HepG2 (cell line): ENCODE results near the gene PANK1. TPM values are rescaled to one million over a fixed set of nuclear protein-coding genes. Genes with fewer than 3 reads are reported as not detected.

Experiments
- ERF ChIP-seq: IDR thresholded peaks from 2 replicates; pipeline ENCODE4 v1.6.1; 2018; ENCODE audit warnings: missing biosample characterization, missing genetic modification reagents
- HIVEP1 ChIP-seq: sonication (generic); formaldehyde crosslinking; IDR thresholded peaks from 2 replicates; pipeline ENCODE4 v1.4.0; 2020; ENCODE audit warnings: mild to moderate bottlenecking, missing genetic modification reagents
- HNF4A ChIP-seq: sonication (generic); formaldehyde crosslinking; IDR thresholded peaks from 2 replicates; pipeline ENCODE4 v1.4.0; 2020; ENCODE audit warnings: missing genetic modification reagents
- KDM5B ChIP-seq: sonication (generic); formaldehyde crosslinking; IDR thresholded peaks from 2 replicates; pipeline ENCODE4 v1.4.0; 2020; ENCODE audit warnings: missing genetic modification reagents, mild to moderate bottlenecking, borderline replicate concordance
- THAP11 ChIP-seq: IDR thresholded peaks from 2 replicates; pipeline ENCODE4 v1.6.1; 2016; ENCODE audit warnings: missing biosample characterization, missing genetic modification reagents
- ZFP36L2 ChIP-seq: sonication (generic); formaldehyde crosslinking; IDR thresholded peaks from 2 replicates; pipeline ENCODE4 v1.4.0; 2020; ENCODE audit warnings: missing genetic modification reagents
- ZNF556 ChIP-seq: sonication (generic); formaldehyde crosslinking; IDR thresholded peaks from 2 replicates; pipeline ENCODE4 v1.4.0; 2020; ENCODE audit warnings: mild to moderate bottlenecking, missing genetic modification reagents, borderline replicate concordance
- ZNF569 ChIP-seq: sonication (generic); formaldehyde crosslinking; IDR thresholded peaks from 2 replicates; pipeline ENCODE4 v1.5.0; 2020; ENCODE audit warnings: mild to moderate bottlenecking, missing genetic modification reagents, moderate library complexity, borderline replicate concordance
- ZNF839 ChIP-seq: sonication (generic); formaldehyde crosslinking; IDR thresholded peaks from 2 replicates; pipeline ENCODE4 v1.4.0; 2020; ENCODE audit warnings: missing genetic modification reagents, mild to moderate bottlenecking, borderline replicate concordance
- ZNF841 ChIP-seq: sonication (generic); formaldehyde crosslinking; IDR thresholded peaks from 2 replicates; pipeline ENCODE4 v1.8.1; 2023; ENCODE audit warnings: missing genetic modification reagents, borderline replicate concordance
- polyA plus RNA-seq, 8 experiments: library from polyadenylated mRNA; depleted of rRNA in 3 of 8; stranded (reverse) in 7 of 8; unstranded in 1 of 8; fragments of >200 nt; fragmentation: Illumina TruSeq in 4 of 8; extraction: Trizol in 4 of 8; gene quantifications; 2 replicates each; pipeline versions ENCODE4 v1.2.1 to v1.2.3, GENCODE V29; 2011 to 2016; ENCODE audit warnings: low read depth in 4 of 8, missing spikeins in 1 of 8, mixed read lengths in 1 of 8; ENCODE audit not compliant: insufficient read depth in 1 of 8
- total RNA-seq, 5 experiments: library from RNA; depleted of rRNA; stranded (reverse); fragments of >200 nt; fragmentation: Illumina TruSeq; extraction: Trizol; gene quantifications; 2 replicates each; pipeline ENCODE4 v1.2.3, GENCODE V29; 2016; ENCODE audit warnings: low read depth in 1 of 5
- TF ChIP-seq, protein P1 (sequence below): sonication (generic); formaldehyde crosslinking; IDR thresholded peaks from 2 replicates; pipeline ENCODE4 v1.4.0; 2020; ENCODE audit warnings: missing genetic modification reagents
- TF ChIP-seq, protein P2 (sequence below): sonication (generic); formaldehyde crosslinking; IDR thresholded peaks from 2 replicates; pipeline ENCODE4 v1.5.0; 2020; ENCODE audit warnings: mild to moderate bottlenecking, missing genetic modification reagents, borderline replicate concordance

The PANK1 gene
- total and polyA plus RNA-seq, 2 of the 13 experiments (the other 11 are each of a cell fraction or from before 2014, with no cell fraction given) = 18.2 to 33.3 TPM

DNA sequence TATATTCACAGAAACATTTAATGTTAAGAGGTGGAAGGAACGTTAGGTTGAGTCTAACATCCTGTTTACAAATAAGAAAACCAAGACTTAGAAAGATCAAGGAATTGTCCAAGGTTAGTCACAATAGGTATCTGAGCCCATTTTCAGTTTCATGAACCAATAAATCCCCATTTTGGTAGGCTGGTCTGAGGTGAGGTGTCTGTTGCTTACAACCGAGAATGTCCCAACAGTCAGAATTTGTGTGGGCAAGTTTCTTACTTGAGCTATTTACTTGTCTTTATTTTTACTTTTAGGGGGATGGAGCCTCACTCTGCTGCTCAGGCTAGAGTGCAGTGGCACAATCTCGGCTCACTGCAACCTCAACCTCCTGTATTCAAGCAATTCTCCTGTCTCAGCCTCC lies 23.6 kb downstream of the PANK1 start (continued):
- TF ChIP-seq ZFP36L2 (CRISPR knock-in tag) = no peak
- TF ChIP-seq, protein P1, sequence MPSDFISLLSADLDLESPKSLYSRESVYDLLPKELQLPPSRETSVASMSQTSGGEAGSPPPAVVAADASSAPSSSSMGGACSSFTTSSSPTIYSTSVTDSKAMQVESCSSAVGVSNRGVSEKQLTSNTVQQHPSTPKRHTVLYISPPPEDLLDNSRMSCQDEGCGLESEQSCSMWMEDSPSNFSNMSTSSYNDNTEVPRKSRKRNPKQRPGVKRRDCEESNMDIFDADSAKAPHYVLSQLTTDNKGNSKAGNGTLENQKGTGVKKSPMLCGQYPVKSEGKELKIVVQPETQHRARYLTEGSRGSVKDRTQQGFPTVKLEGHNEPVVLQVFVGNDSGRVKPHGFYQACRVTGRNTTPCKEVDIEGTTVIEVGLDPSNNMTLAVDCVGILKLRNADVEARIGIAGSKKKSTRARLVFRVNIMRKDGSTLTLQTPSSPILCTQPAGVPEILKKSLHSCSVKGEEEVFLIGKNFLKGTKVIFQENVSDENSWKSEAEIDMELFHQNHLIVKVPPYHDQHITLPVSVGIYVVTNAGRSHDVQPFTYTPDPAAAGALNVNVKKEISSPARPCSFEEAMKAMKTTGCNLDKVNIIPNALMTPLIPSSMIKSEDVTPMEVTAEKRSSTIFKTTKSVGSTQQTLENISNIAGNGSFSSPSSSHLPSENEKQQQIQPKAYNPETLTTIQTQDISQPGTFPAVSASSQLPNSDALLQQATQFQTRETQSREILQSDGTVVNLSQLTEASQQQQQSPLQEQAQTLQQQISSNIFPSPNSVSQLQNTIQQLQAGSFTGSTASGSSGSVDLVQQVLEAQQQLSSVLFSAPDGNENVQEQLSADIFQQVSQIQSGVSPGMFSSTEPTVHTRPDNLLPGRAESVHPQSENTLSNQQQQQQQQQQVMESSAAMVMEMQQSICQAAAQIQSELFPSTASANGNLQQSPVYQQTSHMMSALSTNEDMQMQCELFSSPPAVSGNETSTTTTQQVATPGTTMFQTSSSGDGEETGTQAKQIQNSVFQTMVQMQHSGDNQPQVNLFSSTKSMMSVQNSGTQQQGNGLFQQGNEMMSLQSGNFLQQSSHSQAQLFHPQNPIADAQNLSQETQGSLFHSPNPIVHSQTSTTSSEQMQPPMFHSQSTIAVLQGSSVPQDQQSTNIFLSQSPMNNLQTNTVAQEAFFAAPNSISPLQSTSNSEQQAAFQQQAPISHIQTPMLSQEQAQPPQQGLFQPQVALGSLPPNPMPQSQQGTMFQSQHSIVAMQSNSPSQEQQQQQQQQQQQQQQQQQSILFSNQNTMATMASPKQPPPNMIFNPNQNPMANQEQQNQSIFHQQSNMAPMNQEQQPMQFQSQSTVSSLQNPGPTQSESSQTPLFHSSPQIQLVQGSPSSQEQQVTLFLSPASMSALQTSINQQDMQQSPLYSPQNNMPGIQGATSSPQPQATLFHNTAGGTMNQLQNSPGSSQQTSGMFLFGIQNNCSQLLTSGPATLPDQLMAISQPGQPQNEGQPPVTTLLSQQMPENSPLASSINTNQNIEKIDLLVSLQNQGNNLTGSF (CRISPR knock-in tag) = no peak
- TF ChIP-seq ZNF839 = no peak
- TF ChIP-seq ZNF841 (CRISPR knock-in tag) = no peak
- no peak for TF ChIP-seq HIVEP1 (CRISPR knock-in tag)
- TF ChIP-seq ZNF556 = no peak
- TF ChIP-seq, protein P2, sequence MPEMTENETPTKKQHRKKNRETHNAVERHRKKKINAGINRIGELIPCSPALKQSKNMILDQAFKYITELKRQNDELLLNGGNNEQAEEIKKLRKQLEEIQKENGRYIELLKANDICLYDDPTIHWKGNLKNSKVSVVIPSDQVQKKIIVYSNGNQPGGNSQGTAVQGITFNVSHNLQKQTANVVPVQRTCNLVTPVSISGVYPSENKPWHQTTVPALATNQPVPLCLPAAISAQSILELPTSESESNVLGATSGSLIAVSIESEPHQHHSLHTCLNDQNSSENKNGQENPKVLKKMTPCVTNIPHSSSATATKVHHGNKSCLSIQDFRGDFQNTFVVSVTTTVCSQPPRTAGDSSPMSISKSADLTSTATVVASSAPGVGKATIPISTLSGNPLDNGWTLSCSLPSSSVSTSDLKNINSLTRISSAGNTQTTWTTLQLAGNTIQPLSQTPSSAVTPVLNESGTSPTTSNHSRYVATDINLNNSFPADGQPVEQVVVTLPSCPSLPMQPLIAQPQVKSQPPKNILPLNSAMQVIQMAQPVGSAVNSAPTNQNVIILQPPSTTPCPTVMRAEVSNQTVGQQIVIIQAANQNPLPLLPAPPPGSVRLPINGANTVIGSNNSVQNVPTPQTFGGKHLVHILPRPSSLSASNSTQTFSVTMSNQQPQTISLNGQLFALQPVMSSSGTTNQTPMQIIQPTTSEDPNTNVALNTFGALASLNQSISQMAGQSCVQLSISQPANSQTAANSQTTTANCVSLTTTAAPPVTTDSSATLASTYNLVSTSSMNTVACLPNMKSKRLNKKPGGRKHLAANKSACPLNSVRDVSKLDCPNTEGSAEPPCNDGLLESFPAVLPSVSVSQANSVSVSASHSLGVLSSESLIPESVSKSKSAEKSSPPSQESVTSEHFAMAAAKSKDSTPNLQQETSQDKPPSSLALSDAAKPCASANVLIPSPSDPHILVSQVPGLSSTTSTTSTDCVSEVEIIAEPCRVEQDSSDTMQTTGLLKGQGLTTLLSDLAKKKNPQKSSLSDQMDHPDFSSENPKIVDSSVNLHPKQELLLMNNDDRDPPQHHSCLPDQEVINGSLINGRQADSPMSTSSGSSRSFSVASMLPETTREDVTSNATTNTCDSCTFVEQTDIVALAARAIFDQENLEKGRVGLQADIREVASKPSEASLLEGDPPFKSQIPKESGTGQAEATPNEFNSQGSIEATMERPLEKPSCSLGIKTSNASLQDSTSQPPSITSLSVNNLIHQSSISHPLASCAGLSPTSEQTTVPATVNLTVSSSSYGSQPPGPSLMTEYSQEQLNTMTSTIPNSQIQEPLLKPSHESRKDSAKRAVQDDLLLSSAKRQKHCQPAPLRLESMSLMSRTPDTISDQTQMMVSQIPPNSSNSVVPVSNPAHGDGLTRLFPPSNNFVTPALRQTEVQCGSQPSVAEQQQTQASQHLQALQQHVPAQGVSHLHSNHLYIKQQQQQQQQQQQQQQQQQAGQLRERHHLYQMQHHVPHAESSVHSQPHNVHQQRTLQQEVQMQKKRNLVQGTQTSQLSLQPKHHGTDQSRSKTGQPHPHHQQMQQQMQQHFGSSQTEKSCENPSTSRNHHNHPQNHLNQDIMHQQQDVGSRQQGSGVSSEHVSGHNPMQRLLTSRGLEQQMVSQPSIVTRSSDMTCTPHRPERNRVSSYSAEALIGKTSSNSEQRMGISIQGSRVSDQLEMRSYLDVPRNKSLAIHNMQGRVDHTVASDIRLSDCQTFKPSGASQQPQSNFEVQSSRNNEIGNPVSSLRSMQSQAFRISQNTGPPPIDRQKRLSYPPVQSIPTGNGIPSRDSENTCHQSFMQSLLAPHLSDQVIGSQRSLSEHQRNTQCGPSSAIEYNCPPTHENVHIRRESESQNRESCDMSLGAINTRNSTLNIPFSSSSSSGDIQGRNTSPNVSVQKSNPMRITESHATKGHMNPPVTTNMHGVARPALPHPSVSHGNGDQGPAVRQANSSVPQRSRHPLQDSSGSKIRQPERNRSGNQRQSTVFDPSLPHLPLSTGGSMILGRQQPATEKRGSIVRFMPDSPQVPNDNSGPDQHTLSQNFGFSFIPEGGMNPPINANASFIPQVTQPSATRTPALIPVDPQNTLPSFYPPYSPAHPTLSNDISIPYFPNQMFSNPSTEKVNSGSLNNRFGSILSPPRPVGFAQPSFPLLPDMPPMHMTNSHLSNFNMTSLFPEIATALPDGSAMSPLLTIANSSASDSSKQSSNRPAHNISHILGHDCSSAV (CRISPR knock-in tag) = no peak
- no peak for TF ChIP-seq THAP11
- no peak for TF ChIP-seq ZNF569 (CRISPR knock-in tag)
- TF ChIP-seq ERF = no peak
- no peak for TF ChIP-seq HNF4A
- no peak for TF ChIP-seq KDM5B (CRISPR knock-in tag)
